Fibroblast of gingiva (primary cell): ENCODE measurements around the gene TEAD4.
"Not testable (repeated sequence)": the region's sequence is repeated elsewhere in the genome, so short reads cannot be mapped to it uniquely, and the experiment has no call there.

ENCODE experiments used
- DNase-seq: peaks from one replicate; pipeline ENCODE4 v3.0.0-alpha.2; 2011; ENCODE audit warnings: low read depth

TEAD4 gene

GRCh38 chr12:3048540-3048939, 89.3 kb downstream of the TEAD4 start:
- no peak for DNase-seq

- no peak for DNase-seq
Measured at GRCh38 chr12:3049176-3049575, 90.0 kb downstream of the TEAD4 start.

GRCh38 chr12:3049611-3050249, 90.5 kb downstream of the TEAD4 start:
- DNase-seq, result no peak

- no peak for DNase-seq
Measured at GRCh38 chr12:3054374-3054773, 95.2 kb downstream of the TEAD4 start.

- no peak for DNase-seq
Measured at GRCh38 chr12:3055026-3055703, 96.0 kb downstream of the TEAD4 start.

- no peak for DNase-seq
Measured at GRCh38 chr12:3055704-3056467, 96.7 kb downstream of the TEAD4 start.

- peak; percentile 40 for DNase-seq
Measured at GRCh38 chr12:3061059-3061458, 101.9 kb downstream of the TEAD4 start.

- no peak for DNase-seq
Measured at GRCh38 chr12:3061501-3062215, 102.5 kb downstream of the TEAD4 start.

- no peak for DNase-seq
Measured at GRCh38 chr12:3065300-3065699, 106.1 kb downstream of the TEAD4 start.

GRCh38 chr12:3065846-3066245, 106.6 kb downstream of the TEAD4 start:
- DNase-seq, result not testable (repeated sequence)

GRCh38 chr12:3069714-3070113, 110.5 kb downstream of the TEAD4 start:
- no peak for DNase-seq

- DNase-seq, result no peak
Measured at GRCh38 chr12:3071107-3071506, 111.9 kb downstream of the TEAD4 start.

- DNase-seq, result no peak
Measured at GRCh38 chr12:3071710-3072109, 112.5 kb downstream of the TEAD4 start.

GRCh38 chr12:3073438-3074250, 114.4 kb downstream of the TEAD4 start:
- peak; percentile 79 for DNase-seq

GRCh38 chr12:3075315-3075714, 116.1 kb downstream of the TEAD4 start:
- DNase-seq, result no peak

- peak; percentile 86 for DNase-seq
Measured at GRCh38 chr12:3076730-3077571, 117.8 kb downstream of the TEAD4 start, which contains the start of gene TSPAN9. TSS of gene TSPAN9 (plus strand) at chr12:3077379. CDS start at chr12:3201194, 123,815 bp downstream.

- DNase-seq, result peak; percentile 54
Measured at GRCh38 chr12:3077572-3078081, 118.4 kb downstream of the TEAD4 start.

- no peak for DNase-seq
Measured at GRCh38 chr12:3078086-3078820, 119.1 kb downstream of the TEAD4 start.

GRCh38 chr12:3081091-3081490, 121.9 kb downstream of the TEAD4 start:
- no peak for DNase-seq

GRCh38 chr12:3081886-3082285, 122.7 kb downstream of the TEAD4 start:
- DNase-seq, result no peak
